GM18511 (cell line): ENCODE measurements around the gene COBL.

ENCODE experiments used
- ATAC-seq: cut with Tn5 transposase; IDR thresholded peaks from one replicate; pipeline ENCODE4 v1.9.1; 2021; ENCODE audit warnings: mild to moderate bottlenecking, moderate library complexity; ENCODE audit not compliant: unreplicated experiment

Gene COBL

DNA sequence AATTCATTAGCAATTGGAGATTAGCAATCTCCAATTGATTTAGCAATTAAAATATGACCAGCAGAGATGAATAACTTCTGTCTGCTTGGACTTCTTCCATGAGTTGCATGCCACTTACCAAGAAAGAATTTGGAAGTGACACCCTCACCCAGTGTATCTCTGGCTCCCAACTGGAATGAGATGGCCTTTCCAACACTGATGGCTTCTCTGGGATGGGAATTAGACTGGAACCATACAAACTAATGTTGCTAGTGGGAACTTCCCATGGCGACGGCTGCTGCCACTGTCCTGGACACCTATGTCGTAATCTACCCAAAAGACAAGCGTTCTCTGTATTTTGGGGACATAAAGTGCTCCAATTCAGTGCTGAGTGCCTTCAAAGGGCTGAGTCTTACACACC lies 192.3 kb downstream of the COBL start:
- ATAC-seq, result no peak

DNA sequence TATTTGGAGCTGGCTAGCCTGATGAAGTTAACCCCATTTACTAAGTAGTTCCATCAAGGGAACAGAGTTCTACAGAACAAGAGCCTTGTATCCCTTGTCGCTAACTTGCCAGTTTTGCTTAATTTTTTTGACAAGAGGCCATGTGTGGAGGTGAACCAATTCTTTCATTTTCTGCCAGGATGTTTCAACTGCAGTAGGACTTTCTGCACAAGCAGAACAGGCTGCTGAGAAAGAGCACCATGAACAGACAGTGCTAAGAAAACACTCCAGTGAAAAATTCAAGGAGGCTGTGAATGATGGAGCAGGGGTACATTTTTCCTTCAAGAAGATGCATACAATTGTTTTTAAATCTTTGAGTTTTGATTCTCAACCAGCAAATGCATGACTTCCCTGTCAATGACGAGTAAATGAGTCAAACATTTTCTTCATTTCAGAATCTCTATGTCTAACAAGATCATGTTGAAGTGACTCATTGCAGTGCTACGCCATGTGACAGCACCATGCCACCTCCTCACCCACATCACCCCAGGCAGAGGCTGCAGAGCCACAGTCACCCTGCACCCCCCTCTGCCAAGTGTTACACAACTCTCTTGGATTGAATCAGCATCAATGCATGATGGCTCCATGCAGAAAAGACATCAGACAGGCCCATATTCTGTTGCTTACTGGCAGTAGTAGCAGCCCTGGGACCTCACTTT lies 193.1 kb downstream of the COBL start:
- peak; percentile 61 for ATAC-seq

DNA sequence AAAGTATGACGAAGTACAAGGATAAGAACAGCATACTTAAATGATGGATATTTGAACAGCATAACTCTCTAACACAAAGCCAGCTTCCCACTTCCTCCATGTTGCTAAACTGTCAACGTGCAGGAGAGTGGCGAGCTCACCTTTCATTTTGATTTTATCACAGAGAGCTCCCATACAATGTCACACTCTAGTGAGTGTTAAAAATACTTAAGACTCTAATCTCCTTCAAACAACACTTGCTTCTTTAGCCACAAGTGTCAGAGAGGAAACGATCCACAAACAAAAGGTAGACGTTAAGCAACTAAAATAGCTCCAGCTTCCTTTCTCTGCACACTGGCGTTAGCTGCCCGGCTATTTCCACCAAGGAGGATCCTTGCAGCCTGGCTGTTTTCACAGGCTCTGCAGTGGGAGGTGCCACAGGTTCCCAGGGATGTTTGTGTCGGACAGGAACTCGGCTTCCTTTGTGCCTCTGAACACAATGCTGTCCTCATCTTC lies 194.6 kb downstream of the COBL start:
- no peak for ATAC-seq

DNA sequence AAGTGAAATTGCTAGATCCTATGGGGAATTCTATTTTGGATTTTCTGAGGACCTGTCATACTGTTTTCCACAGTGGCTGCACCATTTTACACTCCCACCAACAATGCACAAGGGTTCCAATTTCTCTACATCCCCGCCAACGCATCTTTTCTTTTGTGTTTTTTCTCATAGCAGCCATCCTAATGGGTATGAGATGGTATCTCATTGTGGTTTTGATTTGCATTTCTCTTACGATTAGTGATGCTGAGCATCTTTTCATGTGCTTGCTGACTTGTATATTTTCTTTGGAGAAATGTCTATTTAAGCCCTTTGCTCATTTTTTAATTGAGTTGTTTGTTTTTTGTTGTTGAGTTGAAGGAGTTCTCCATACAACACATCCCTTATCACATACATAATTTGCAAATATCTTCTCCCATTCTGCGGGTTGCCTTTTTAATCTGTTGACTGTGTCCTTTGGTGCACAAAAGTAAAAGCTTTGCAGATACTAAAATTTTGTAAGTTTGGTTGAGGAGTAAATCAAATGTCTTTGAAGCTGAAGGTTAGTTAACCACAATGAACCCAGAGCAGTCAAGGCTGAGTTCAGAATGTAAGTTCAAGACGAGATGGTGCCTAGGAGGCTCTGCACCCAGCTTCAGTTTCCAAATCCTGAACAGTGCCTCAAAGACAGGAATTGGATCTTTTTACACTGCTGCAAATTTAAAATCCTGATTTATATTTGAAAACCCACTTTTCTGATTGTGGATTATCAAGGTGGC lies 195.4 kb downstream of the COBL start:
- ATAC-seq, result no peak

DNA sequence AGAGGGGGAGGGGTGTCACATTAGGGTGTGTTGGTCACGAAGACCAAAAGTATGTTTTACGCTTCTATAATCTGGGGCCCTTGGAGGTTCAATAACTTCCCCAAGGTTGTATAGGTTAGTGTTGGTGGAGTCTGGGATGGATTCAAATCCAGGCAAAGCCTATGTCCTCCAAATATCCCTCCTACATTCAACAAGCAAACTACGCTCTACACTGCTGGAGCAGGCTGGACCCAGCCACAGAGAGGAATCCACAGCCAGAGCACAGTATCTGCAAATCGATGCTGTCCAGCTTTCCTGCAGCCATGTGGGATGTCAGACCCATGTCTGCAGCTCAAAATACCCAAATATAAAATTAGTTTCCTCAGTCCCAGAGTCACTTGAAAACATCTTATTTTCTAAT lies 198.0 kb downstream of the COBL start:
- ATAC-seq, result no peak

DNA sequence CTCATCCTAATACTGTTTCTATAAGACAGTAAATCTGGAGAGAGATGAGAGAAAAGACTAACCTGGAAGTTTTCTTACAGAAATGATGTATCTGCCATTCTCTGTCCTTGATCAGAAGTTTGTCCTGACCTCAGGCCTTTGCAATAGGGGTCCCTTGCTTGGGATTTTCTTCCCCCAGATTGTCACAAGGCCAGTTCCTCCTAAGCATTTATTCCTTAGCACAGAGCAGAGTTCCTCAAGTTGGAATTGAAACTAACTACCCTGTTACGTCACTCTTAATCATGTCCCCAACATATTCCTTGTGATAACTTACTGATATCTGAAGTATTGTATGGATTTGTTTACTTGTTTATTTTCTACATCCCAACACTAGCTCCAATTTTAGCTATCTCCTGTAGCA lies 202.1 kb downstream of the COBL start:
- no peak for ATAC-seq

DNA sequence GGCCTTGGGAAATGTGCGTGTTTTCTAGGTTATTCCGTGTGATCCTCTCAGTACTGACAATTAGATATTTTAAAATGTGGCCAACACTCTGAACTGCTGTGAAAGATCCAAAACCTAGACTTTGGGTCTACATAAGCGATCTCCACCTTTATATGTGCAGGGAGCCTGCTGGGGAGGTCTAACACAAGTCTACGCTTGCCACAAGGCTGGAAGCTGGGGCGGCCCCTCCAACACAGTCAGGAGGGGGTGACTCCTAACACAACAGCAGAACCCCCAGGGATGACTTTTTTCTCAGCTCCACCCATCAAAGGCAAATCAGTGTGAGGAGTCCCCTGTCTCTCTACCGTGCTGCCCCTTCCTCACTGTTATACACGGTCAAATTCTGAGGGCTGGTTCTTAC lies 202.6 kb downstream of the COBL start:
- no peak for ATAC-seq

DNA sequence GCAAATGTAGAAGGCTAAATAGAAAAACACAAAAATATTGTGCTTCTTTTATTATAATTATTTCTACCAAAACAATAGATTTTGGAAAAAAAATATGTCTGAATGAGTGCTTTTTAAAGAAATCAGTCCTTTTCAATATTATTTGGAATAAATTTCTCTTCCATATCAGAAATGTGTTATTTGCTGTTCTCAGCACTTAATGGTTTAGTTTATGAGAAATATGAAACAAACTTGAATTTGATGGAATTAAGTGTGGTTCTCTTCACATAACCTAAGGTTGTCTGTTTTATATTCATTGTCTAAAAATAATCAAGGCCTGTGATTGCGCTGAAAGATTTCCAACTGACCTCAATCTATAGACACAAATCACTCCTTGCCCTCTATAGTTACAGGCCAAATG lies 203.0 kb downstream of the COBL start:
- no peak for ATAC-seq

DNA sequence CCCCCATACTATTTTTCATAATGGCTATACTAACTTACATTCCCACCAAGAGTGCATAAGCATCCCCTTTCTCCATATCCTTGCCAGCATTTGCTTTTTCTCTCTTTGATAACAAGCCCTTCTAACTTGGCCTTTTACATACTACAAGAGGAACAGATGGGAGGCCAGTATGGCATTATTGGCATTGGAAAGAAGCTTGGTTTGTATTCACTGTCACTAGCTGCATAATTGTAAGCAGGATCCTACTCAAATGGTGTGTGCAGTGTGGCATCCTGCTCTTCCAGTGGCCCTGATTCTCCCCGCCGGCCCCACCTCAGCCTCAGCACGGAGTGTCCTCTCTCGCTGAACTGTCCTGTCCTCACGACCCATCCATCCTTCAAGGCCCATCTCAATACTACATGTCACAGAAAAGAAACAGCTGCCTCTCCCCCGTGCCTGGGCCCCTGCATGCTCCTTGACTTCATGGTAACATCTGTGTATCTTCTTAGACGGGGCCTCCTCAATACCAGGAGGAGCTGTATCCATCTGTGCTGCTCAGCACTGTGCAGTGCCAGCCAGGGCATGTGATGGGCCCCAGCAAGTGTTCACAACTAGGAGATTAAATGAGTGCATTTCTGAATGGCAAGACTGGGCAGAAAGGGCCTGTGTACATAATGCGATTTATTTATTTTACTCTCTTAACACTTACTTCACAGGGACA lies 205.2 kb downstream of the COBL start:
- ATAC-seq, result no peak

DNA sequence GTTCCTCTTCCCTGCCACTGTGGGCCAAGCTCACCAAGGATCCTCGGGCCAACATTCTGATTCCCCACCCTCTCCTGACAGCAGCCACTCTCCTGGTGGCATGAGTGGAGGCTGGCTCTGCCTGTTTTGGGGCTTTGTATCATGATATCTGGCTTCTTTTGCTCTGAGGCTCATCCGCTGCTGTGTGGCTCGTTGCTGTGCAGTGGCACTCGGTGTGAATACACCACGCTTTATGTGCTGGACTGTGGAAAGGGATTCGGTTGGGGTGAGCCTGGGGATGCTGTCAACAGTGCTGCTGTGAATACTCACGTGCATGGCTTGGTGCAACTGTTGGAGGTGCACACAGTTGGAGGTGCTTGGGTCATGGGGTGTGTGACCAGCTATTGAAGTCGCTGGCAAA lies 208.5 kb downstream of the COBL start:
- ATAC-seq, result no peak

DNA sequence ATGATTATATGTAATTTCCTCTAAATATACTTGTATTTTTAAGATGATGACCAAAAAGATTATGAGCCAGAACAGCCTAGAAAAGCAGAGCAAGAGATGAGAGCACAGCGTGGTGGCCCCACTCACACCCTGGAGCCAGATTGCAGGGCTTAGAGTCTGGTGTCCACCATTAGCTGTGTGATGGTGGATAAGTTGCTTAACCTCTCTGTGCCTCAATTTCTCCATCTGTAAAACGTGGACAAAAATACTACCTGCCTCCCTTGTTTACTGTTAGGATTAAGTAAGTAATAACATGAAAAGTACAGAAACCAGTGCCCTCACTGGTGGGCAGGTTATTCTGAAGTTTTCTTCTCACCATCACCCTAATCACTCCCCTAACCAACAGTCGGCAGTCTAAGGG lies 212.3 kb downstream of the COBL start:
- no peak for ATAC-seq

DNA sequence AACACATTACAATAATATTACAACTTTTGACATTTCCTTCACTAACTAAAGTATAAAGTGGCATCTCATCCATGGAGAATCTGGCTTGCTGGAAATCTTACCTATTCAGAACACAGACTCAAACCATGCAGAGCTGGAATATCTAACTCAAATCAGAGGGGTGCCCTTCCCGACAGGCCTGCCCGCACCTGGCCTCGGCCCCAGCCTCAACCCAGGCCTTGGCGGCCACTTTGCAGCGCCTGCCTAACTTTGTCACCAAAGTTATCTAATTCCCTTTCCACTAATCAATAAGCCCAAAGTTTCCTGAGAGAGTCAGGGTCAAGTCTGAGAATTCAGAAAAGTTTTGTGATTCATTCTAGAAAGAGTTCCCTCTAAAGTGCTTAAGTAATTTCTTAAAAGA lies 212.9 kb downstream of the COBL start:
- no peak for ATAC-seq

DNA sequence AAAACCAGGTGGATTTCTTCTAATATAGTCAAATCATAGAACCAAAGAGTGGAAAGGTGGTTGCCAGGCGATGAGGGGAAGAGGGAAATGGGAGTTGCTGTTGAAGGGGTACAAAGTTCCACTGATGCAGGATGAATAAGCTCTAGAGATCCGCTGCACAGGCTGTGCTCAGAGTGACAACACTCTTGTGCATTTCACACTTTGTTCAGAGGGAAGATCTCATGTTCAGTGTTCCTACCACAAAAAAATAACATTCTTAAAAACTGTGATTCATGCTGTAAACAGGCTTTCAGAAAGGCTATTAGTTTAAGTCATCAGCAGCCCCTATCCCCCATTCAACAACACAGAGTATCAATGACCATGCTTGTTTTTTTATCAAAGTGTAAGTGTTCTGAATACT lies 213.8 kb downstream of the COBL start:
- no peak for ATAC-seq

DNA sequence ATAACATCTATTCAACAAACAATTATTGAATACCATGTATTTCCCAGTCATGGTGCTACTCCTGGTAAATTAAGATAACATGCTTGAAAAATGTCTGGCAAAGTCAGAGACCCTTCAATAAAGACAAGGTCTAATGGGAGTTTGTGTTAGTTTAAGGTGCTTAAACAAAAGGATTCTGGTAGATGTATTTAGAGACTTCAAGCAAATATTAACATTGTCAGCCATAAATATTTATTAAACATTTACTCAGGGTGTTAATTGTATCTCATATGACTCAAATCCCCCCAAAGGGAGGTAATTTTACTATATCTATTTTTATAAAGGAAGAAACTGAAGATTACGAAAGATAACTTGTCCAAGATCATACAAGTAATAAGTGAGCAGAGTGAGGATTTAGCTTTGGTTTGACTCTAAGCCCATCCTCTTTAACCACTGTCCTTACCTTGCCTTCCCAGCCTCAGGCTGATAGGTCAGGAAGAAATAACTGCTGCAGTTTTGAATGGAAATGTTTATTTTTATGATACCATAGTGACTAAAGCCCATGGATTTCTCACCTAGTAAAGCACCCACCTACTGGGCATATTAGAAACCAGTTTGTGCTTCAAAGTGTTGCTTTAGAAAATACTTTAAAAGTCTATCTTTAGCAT lies 215.4 kb downstream of the COBL start:
- no peak for ATAC-seq

DNA sequence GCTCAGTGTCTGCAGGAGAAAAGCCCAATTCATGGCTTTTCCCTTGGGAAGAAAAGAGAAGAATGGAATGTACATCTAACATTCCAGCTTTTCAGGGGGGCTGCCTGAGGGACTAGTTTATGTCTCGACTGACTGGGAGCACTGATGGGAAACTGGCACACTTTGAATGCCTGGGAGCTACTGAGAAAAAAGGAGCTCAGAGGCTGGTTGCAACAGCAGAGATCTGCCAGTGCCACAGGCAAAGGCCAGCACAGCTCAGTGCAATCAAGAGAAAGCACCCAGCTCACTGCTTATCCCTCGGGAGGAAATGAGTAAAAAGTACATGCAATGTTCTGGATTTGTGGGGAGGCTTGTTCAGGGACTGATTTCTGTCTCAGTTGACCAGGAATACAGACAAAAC lies 226.2 kb downstream of the COBL start:
- no peak for ATAC-seq

DNA sequence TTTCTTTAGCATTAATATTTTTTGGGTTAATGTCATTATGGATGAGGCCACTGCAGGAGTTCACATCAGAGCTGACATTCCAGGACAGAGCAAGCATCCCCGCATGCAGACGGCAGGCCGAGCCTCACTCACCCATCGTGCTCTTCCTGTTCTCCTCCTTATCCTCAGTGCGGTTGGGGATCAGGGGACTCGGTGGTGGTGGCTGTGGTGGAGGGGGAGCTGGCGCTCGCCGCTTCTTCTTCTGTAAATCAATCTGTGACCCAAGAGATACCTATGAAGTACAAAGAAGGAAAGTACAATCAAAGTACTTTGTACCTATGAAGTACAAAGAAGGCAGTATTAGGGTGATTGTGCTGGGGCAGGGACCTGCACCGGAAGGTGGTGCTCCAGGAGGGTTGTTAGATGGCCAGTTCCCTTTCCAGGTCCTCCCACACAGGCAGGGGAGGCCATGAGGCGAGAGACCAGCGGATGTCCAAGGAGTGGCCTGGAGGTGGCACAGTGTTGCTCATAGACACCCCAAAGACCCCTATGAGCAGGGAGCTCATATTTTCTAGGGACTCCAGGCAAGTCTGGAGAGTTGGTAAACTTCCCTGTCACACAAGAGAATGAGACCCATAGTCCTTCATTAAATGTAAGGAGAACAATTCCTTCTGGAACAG lies 231.4 kb downstream of the COBL start:
- no peak for ATAC-seq

DNA sequence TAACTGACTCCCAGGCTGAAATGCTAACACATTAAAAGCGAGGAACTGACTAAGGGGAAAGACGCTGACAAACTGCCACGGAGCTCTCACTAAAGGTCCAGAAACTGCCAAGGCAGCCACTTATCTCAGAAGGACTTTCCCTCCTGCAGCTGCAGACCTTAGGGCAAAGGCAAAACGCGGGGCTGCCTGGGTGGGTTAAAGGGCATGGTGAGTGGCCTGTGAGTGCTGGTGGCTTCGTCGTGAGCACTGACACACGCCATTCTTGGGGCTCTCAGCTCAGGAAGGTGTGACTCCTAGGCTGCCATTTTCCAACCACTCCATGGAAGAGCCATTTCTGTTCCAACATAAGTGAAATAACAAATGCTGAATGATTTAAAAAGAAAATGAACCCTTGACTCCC lies 232.5 kb downstream of the COBL start:
- no peak for ATAC-seq

DNA sequence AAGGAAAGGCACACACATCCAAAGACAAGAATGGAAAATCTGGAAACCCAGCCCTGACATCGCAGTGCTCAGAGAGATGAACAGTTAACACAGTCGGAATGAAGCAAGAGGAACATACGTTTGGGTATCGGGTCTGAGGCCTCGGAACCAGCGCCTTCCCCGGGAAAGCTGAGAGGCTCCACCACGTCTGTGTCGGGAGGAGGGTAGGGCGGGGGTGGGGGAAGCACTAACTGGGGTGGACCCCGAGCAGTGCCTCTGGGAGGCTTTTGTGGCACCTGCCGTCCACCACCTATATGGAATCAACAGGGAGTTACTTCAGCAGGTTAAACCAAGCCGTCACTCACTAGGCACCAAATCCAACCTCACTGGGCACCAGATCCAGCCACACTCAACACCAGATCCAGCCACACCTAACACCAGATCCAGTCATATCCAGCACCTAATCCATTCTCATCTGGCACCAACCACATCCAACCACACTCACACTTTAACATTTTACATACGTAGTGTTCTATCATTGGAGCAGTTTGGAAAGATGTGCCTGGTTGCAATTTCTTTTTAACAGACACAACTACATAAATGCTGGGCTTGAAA lies 233.6 kb downstream of the COBL start:
- ATAC-seq, result no peak

DNA sequence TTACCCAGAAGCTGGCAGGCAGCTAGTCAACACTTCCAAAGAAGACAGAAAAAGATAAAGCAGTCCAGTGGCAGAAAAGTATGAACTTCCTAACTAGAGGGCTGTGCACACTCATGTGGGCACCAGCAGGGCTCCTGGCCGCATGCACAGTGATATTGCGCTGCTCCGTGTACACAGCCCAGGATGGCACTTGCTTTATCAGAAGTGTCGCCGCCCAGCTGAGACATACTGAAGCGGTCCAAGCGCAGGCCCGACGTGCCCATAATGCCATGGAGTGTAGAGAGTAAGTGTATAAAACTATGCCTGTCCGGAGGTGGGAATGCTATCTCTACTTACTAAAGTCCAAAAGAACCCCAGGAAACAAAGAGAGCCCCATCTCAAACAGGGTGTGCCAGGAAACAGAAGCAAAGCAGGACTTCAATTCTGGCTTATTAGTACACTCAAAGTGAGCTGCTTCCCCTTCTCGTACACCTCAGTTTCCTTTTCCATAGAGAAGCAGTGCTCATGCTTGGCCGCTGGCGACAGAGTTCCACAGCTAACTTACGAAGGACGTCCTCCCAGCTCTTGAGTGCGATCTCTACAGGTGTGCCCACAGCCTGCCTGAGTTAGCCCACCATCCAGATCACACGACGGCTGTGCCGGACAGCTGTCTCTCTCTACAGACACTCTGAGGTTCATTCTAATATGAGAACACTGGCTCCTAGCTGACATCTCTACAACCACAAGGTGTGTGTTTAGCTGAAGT lies 234.3 kb downstream of the COBL start:
- no peak for ATAC-seq
